Spleen (tissue), 11 donors: ENCODE results near the gene OGDH. TPM values are rescaled to one million over a fixed set of nuclear protein-coding genes. Genes with fewer than 3 reads are reported as not detected.

Experiments
- DNase-seq: peaks from one replicate; pipeline ENCODE4 v3.0.0-alpha.2; 2020
- H3K27ac ChIP-seq, 8 donors: fragments of 200-600 bp; sonication (generic) in 7 of 8; 1 replicate in 4 of 8; 2 replicates in 4 of 8; pipeline versions ENCODE4 v1.5.0 to v1.8.0; 2016 to 2021; ENCODE audit warnings: inconsistent platforms in 4 of 8, mild to moderate bottlenecking in 4 of 8, moderate library complexity in 1 of 8
- H3K27me3 ChIP-seq, 7 donors: fragments of 200-600 bp; sonication (generic) in 6 of 7; replicated peaks in 1 of 7; 1 replicate in 4 of 7; 2 replicates in 3 of 7; pipeline versions ENCODE4 v1.5.0 to v1.8.0; 2016 to 2021; ENCODE audit warnings: inconsistent platforms in 3 of 7, mild to moderate bottlenecking in 1 of 7
- H3K36me3 ChIP-seq, 6 donors: fragments of 200-600 bp; sonication (generic) in 5 of 6; 1 replicate in 4 of 6; 2 replicates in 2 of 6; pipeline versions ENCODE4 v1.5.0 to v1.8.0; 2016 to 2021; ENCODE audit warnings: inconsistent platforms in 2 of 6
- H3K4me1 ChIP-seq, 6 donors: fragments of 200-600 bp; sonication (generic) in 5 of 6; 1 replicate in 3 of 6; 2 replicates in 3 of 6; pipeline versions ENCODE4 v1.5.0 to v1.8.0; 2016 to 2021; ENCODE audit warnings: inconsistent platforms in 3 of 6
- H3K4me3 ChIP-seq, 8 donors: fragments of 200-600 bp; sonication (generic) in 7 of 8; 1 replicate in 4 of 8; 2 replicates in 4 of 8; pipeline versions ENCODE4 v1.5.0 to v1.8.0; 2016 to 2021; ENCODE audit warnings: inconsistent platforms in 4 of 8, mild to moderate bottlenecking in 4 of 8, moderate library complexity in 2 of 8
- H3K9me3 ChIP-seq, 8 donors: fragments of 200-600 bp; sonication (generic) in 7 of 8; 1 replicate in 4 of 8; 2 replicates in 4 of 8; pipeline versions ENCODE4 v1.5.0 to v1.8.0; 2016 to 2021; ENCODE audit warnings: inconsistent platforms in 4 of 8
- CTCF ChIP-seq, 11 experiments: fragments of 200-600 bp in 7 of 11; fragments of 450-650 bp in 4 of 11; sonication (generic) in 4 of 11; IDR thresholded peaks in 8 of 11; conservative IDR thresholded peaks in 3 of 11; 1 replicate in 7 of 11; 2 replicates in 4 of 11; pipeline versions ENCODE4 v1.4.0 to v1.8.0; 2016 to 2021; ENCODE audit warnings: antibody characterized with exemption in 11 of 11, inconsistent platforms in 4 of 11, mild to moderate bottlenecking in 1 of 11
- POLR2A ChIP-seq, 3 donors: fragments of 450-650 bp; IDR thresholded peaks; one replicate each; pipeline ENCODE4 v1.5.1; 2017; ENCODE audit warnings: antibody characterized with exemption in 3 of 3, mild to moderate bottlenecking in 1 of 3
- POLR2AphosphoS5 ChIP-seq, 3 donors: sonication (generic); formaldehyde crosslinking; IDR thresholded peaks; one replicate each; pipeline ENCODE4 v1.5.1; 2017; ENCODE audit warnings: antibody characterized with exemption in 3 of 3
- WGBS, 5 donors: extraction: QIAGEN DNeasy Blood & Tissue Kit in 3 of 5; methylation state at CpG; one replicate each; pipeline versions ENCODE4 v1.1.5 to v1.1.7; 2013 to 2018; 5-methylcytosine and 5-hydroxymethylcytosine counted together
- intact Hi-C: fragments of 100-400 bp; cut with DNase I; formaldehyde crosslinking; loops from one replicate; pipeline ENCODE4 v1.15.0; 2023; ENCODE audit warnings: low total_unique reads
- polyA plus RNA-seq, 3 donors: library from polyadenylated mRNA; stranded (reverse); fragments of 200-250 nt; gene quantifications; one replicate each; pipeline ENCODE4 v1.2.1, GENCODE V29; 2013
- total RNA-seq, 7 donors: library from RNA; depleted of rRNA in 3 of 7; stranded (reverse); fragments of >200 nt in 3 of 7; fragmentation: NEBNext Ultra II Directional in 4 of 7; extraction: Animal tissue kit (Norgen Biotek cat#: 25700) in 4 of 7; gene quantifications; one replicate each; pipeline versions ENCODE4 v1.1.0 to v1.2.1, GENCODE V29; 2016 to 2021
- donor health status: healthy with polysubstance abuse.
- donor health status: DM: no; HTN: no; CAD: no; lungs with moderate emphysema.
- donor health status: DM: no; HTN: no; CAD: no.
- donor health status: Bipolar disorder and iron deficiency.
- donor health status: healthy.
- donor health status: DM: no; HTN: no; CAD: no.
- donor health status: DM: yes; HTN: yes; CAD: no.

The OGDH gene
- total and polyA plus RNA-seq, 10 donors: 15.7 to 120 (median 86.4) TPM

GRCh38 chr7:44566680-44567079 lies 39.7 kb upstream of the OGDH start:
- DNase-seq: peak; percentile 44
- TF ChIP-seq CTCF (IDR thresholded peaks at IDR 0.05 in 8 of 11, conservative IDR thresholded peaks at IDR 0.05 in 3 of 11): no peak
- TF ChIP-seq POLR2A (IDR thresholded peaks at IDR 0.05): no peak
- TF ChIP-seq POLR2AphosphoS5 (IDR thresholded peaks at IDR 0.05): no peak
- H3K27ac ChIP-seq: no peak overlapping the region
- no peaks in the 10 kb centered on the region for H3K27me3 ChIP-seq
- intact Hi-C loops: loop anchor here (10.0 kb wide), 1 partner anchor 332 kb away; no protein-coding TSS in a partner anchor
- peaks cover 20 to 88% (median 82%) of the 10 kb centered on the region in 6 donors for H3K36me3 ChIP-seq
- no peak overlapping the region for H3K4me3 ChIP-seq
- WGBS, 5 donors: 89 to 97% (median 90%) methylated on average over 5 of the region's 5 CpGs
- peaks cover 0 to 28% (median 9%) of the 10 kb centered on the region in 6 donors for H3K4me1 ChIP-seq
- no peaks in the 10 kb centered on the region for H3K9me3 ChIP-seq

GRCh38 chr7:44567884-44568283 lies 38.5 kb upstream of the OGDH start:
- H3K27ac ChIP-seq: no peak overlapping the region
- no peaks in the 10 kb centered on the region for H3K9me3 ChIP-seq
- TF ChIP-seq POLR2A (IDR thresholded peaks at IDR 0.05): no peak
- TF ChIP-seq POLR2AphosphoS5 (IDR thresholded peaks at IDR 0.05): peak in 1 of 3 donors; percentile 9
- intact Hi-C loops: loop anchor here (10.0 kb wide), 1 partner anchor 333 kb away; no protein-coding TSS in a partner anchor
- H3K27me3 ChIP-seq: no peaks in the 10 kb centered on the region
- H3K4me1 ChIP-seq: peaks cover 5 to 40% (median 20%) of the 10 kb centered on the region in 6 donors
- H3K36me3 ChIP-seq: peaks cover 20 to 100% (median 90%) of the 10 kb centered on the region in 6 donors
- 90 to 98% (median 95%) methylated on average over 6 of the region's 6 CpGs for WGBS, 5 donors
- H3K4me3 ChIP-seq: no peak overlapping the region
- peak; percentile 67 for DNase-seq

- Histone ChIP-seq H3K4me1 (peaks cover 7 to 46% (median 28%) of the 10 kb centered on the region in 6 donors), H3K27ac (no peak overlapping the region), H3K27me3 (no peaks in the 10 kb centered on the region), H3K4me3 (no peak overlapping the region), H3K36me3 (peaks cover 20 to 90% (median 85%) of the 10 kb centered on the region in 6 donors), H3K9me3 (no peaks in the 10 kb centered on the region)
- peak; percentile 61 for DNase-seq
- intact Hi-C loops: loop anchor here (10.0 kb wide), 1 partner anchor 334 kb away; no protein-coding TSS in a partner anchor
- TF ChIP-seq POLR2AphosphoS5 (IDR thresholded peaks at IDR 0.05): peak in 1 of 3 donors; percentile 14
- TF ChIP-seq CTCF (IDR thresholded peaks at IDR 0.05 in 8 of 11, conservative IDR thresholded peaks at IDR 0.05 in 3 of 11): no peak
- no peak for TF ChIP-seq POLR2A (IDR thresholded peaks at IDR 0.05)
- 90 to 97% (median 93%) methylated on average over 12 to 17 of the region's 17 CpGs for WGBS, 5 donors
Measured at GRCh38 chr7:44568771-44569560, 37.5 kb upstream of the OGDH start.

GRCh38 chr7:44569959-44570358 lies 36.5 kb upstream of the OGDH start:
- WGBS, 5 donors: 80 to 95% (median 91%) methylated on average over 7 to 9 of the region's 9 CpGs
- intact Hi-C loops: loop anchor here (10.0 kb wide), 1 partner anchor 335 kb away; no protein-coding TSS in a partner anchor
- TF ChIP-seq POLR2A (IDR thresholded peaks at IDR 0.05) (no peak), CTCF (IDR thresholded peaks at IDR 0.05 in 8 of 11, conservative IDR thresholded peaks at IDR 0.05 in 3 of 11) (no peak), POLR2AphosphoS5 (IDR thresholded peaks at IDR 0.05) (no peak)
- Histone ChIP-seq H3K4me1 (peaks cover 14 to 54% (median 37%) of the 10 kb centered on the region in 6 donors), H3K9me3 (no peaks in the 10 kb centered on the region), H3K36me3 (peaks cover 20 to 81% (median 77%) of the 10 kb centered on the region in 6 donors), H3K27me3 (no peaks in the 10 kb centered on the region), H3K4me3 (no peak overlapping the region), H3K27ac (no peak overlapping the region)
- peak; percentile 49 for DNase-seq
